AG09309 (cell line): ENCODE data around the gene PPP2R3B.
"Not testable (repeated sequence)": the region's sequence is repeated elsewhere in the genome, so short reads cannot be mapped to it uniquely, and the experiment has no call there.

Experiments used
- DNase-seq: peaks from one replicate; pipeline ENCODE4 v3.0.0-alpha.2; 2010; ENCODE audit warnings: low read depth
- H3K4me3 ChIP-seq: 2 replicates; pipeline ENCODE4 v1.5.1; 2011; ENCODE audit warnings: mild to moderate bottlenecking, low read depth, low read length, moderate library complexity; ENCODE audit not compliant: control insufficient read depth
- CTCF ChIP-seq: IDR thresholded peaks from 2 replicates; pipeline ENCODE4 v1.5.1; 2011; ENCODE audit warnings: mild to moderate bottlenecking, low read depth, low read length, inconsistent platforms; ENCODE audit not compliant: insufficient read depth, control insufficient read depth; ENCODE audit errors: missing control alignments

PPP2R3B gene

GRCh38 chrX:356385-357034 is 30.2 kb downstream of the PPP2R3B start:
- no peak overlapping the region for H3K4me3 ChIP-seq
- no peak for TF ChIP-seq CTCF
- DNase-seq = peak; percentile 32

DNA sequence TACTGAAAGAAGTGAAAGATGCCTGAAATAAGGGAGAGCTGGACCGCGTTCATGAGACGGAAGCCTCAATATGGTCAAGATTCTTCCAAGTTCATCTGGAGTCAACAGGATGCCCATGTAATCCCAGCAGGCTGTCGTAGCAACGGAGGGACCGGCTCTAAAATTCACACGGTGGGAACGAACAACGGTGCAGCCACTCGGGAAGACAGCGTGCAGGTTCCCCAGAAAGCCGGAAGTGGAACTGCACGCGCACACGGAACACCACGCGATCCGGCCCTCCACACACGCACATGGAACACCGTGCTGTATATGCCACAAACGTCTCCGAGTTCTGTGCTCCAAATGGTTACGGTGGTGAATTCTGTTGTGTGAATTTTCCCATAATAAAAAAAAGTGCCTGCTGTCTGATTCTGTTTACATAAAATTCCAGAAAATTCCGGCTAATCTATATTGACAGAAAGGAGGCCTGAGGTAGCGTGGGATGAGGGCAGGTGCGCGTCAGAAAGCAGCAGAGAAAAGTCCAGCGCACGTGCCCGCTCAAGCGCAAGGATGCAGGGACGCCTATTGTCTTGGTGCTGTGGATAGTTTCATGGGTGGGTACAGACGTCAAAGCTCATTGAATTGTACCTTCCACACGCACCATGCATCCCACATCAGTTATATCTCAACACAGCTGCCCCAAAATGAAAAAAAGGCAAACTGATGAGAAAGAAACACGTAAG is 31.2 kb downstream of the PPP2R3B start:
- H3K4me3 ChIP-seq = no peak overlapping the region
- TF ChIP-seq CTCF = no peak
- no peak for DNase-seq

DNA sequence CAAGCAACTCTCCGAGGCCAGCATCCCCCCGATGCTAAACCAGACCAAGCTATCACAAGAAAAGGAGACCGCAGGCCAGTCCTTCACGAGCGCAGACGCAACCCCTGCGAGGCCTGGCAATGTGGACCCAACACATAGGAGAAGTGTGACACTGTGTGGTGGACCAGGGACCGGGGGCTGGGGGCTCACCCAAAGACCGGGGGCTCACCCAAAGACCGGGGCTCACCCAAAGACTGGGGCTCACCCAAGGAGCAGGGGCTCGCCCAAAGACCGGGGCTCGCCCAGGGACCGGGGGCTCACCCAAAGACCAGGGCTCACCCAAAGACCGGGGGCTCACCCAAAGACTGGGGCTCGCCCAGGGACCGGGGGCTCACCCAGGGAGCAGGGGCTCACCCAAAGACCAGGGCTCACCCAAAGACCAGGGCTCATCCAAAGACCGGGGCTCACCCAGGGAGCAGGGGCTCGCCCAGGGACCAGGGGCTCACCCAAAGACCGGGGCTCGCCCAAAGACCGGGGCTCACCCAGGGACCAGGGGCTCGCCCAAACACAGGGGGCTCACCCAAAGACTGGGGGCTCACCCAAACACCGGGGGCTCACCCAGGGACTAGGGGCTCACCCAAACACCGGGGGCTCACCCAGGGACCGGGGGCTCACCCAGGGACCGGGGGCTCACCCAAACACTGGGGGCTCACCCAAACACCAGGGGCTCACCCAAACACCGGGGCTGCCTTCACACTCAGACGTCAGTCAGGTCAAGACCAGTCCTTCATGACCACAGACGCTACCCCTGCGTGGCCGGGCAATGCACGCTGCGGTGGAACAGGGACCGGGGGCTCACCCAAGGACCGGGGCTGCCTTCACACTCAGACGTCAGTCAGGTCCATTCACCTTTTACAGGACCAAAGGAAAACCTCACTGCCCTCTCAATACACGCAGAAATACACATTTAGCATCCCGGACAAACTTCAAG is 32.9 kb downstream of the PPP2R3B start:
- no peak for TF ChIP-seq CTCF
- no peak for DNase-seq
- H3K4me3 ChIP-seq = no peak overlapping the region

DNA sequence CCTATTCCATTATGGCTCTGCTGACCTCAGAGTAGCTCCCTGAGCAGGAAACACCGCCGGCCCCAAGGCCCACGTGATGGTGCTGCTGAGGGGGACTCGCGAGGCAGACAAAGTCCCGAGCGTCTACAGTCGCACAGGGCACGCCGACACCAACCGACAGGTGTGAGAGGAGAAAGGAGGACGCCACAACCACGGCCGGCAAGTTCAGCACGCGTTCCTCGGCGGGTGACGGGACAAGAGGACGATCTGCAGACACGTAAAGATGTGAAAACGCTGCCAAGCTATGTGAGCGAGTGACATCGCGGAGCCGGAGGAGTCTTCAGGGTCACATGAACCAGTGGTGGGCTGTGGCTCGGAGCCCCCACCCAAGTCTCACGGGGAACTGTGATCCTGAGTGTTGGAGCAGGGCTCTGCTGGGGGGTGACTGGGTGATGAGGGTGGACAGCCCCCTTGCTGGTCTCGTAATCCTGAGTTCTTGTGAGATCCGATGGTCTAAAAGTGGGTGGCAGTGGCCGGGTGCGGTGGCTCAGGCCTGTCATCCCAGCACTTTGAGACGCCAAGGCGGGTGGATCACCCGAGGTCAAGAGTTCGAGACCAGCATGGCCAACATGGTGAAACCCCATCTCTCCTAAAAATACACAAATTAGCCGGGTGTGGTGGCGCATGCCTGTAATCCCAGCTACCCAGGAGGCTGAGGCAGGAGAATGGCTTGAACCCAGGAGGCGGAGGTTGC is 34.0 kb downstream of the PPP2R3B start:
- TF ChIP-seq CTCF = no peak
- no peak for DNase-seq

GRCh38 chrX:352181-352580 is 34.5 kb downstream of the PPP2R3B start:
- no peak for DNase-seq
- no peak for TF ChIP-seq CTCF
- no peak overlapping the region for H3K4me3 ChIP-seq

More for the DNA sequence above, 34.0 kb downstream of the PPP2R3B start:
- no peak overlapping the region for H3K4me3 ChIP-seq

- H3K4me3 ChIP-seq = no peak overlapping the region
- TF ChIP-seq CTCF = no peak
- no peak for DNase-seq
Measured at GRCh38 chrX:351736-352135, 35.0 kb downstream of the PPP2R3B start.

DNA sequence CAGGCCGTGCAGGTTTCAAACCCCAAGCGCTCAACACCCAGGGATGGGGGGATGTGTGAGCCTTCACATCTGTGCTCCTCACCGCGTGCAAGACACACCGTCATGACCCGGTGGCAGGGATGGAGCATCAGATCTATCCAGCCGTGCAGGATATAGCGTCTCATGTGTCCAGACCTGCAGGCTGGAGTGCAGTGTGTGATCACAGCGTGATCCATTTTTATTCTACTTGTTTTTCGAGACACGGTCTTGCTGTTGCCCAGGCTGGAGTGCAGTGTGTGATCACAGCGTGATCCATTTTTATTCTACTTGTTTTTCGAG is 35.4 kb downstream of the PPP2R3B start:
- not testable (repeated sequence) for DNase-seq

More for the DNA sequence above, 35.4 kb downstream of the PPP2R3B start:
- not testable (repeated sequence) for H3K4me3 ChIP-seq
